Vagina (tissue), 2 donors: Measurements from ENCODE around the gene EMILIN3.

ENCODE experiments used
- CTCF ChIP-seq, 3 experiments: fragments of 450-650 bp in 2 of 3; fragments of 200-600 bp in 1 of 3; sonication (generic) in 1 of 3; IDR thresholded peaks; one replicate each; pipeline ENCODE4 v1.5.1; 2017 to 2019; ENCODE audit warnings: antibody characterized with exemption in 3 of 3, mild to moderate bottlenecking in 2 of 3, moderate library complexity in 2 of 3
- POLR2A ChIP-seq, 2 donors: fragments of 450-650 bp; IDR thresholded peaks; one replicate each; pipeline ENCODE4 v1.6.1; 2017; ENCODE audit warnings: antibody characterized with exemption in 2 of 2, mild to moderate bottlenecking in 2 of 2, moderate library complexity in 2 of 2

- TF ChIP-seq CTCF (IDR thresholded peaks at IDR 0.05) (no peak), POLR2A (IDR thresholded peaks at IDR 0.05) (no peak)
Observed at GRCh38 chr20:41375846-41376245, 9.2 kb upstream of the EMILIN3 start.
